SK-N-SH (cell line): ENCODE data around the gene UBE2S. TPM values are rescaled to one million over a fixed set of nuclear protein-coding genes. Genes with fewer than 3 reads are reported as not detected.
A peak's percentile ranks its signal among the peaks of the same experiment; 100 is the strongest.

ENCODE experiments used
- CTCF ChIA-PET: fragments of 300-600, 350-600 bp; formaldehyde crosslinking; extraction: SDS; loops from one replicate; lab custom pipeline; 2021; lab: Yijun Ruan, JAX
- POLR2A ChIA-PET: fragments of 350-600 bp; sonication (Branson Sonifier 250); formaldehyde crosslinking; extraction: SDS; loops from one replicate; lab custom pipeline; 2020; ENCODE audit warnings: antibody characterized with exemption, inconsistent platforms; lab: Yijun Ruan, JAX
- DNase-seq: peaks from one replicate; pipeline ENCODE4 v3.0.0; 2012
- H2AFZ ChIP-seq: fragments of 200-600 bp; sonication (generic); 2 replicates; pipeline ENCODE4 v1.8.1; 2016; ENCODE audit warnings: antibody characterized with exemption, mild to moderate bottlenecking, low read depth
- H3F3A ChIP-seq: fragments of 200-600 bp; sonication (generic); replicated peaks from 2 replicates; pipeline ENCODE3; 2016; ENCODE audit warnings: antibody characterized with exemption, mild to moderate bottlenecking; ENCODE audit not compliant: insufficient read depth
- H3K27ac ChIP-seq, 2 experiments: fragments of 200-500 bp in 1 of 2; fragments of 200-600 bp in 1 of 2; sonication (Bioruptor generic) in 1 of 2; sonication (generic), shearing (Covaris generic) in 1 of 2; 2 replicates each; pipeline versions ENCODE4 v1.5.1 to v1.6.1; 2014 to 2016; ENCODE audit warnings: low read depth in 2 of 2, inconsistent platforms in 1 of 2, low read length in 1 of 2, mild to moderate bottlenecking in 1 of 2, mixed read lengths in 1 of 2
- H3K27me3 ChIP-seq: fragments of 200-600 bp; sonication (generic), shearing (Covaris generic); 2 replicates; pipeline ENCODE4 v1.6.1; 2016; ENCODE audit warnings: mixed run types; ENCODE audit not compliant: insufficient read depth
- H3K36me3 ChIP-seq, 2 experiments: fragments of 200-500 bp in 1 of 2; fragments of 200-600 bp in 1 of 2; sonication (Bioruptor generic) in 1 of 2; sonication (generic) in 1 of 2; replicated peaks in 1 of 2; 2 replicates each; pipeline versions ENCODE3 to v1.5.1; 2014 to 2016; ENCODE audit warnings: low read length in 1 of 2, mild to moderate bottlenecking in 1 of 2; ENCODE audit not compliant: insufficient read depth in 2 of 2, control insufficient read depth in 1 of 2
- H3K4me1 ChIP-seq, 2 experiments: fragments of 200-500 bp in 1 of 2; fragments of 200-600 bp in 1 of 2; sonication (Bioruptor generic) in 1 of 2; sonication (generic), shearing (Covaris generic) in 1 of 2; 2 replicates each; pipeline versions ENCODE4 v1.5.1 to v1.6.1; 2014 to 2016; ENCODE audit warnings: low read depth in 1 of 2, low read length in 1 of 2, mixed run types in 1 of 2; ENCODE audit not compliant: insufficient read depth in 2 of 2, control insufficient read depth in 1 of 2
- H3K4me2 ChIP-seq: fragments of 200-600 bp; sonication (generic), shearing (Covaris generic); 2 replicates; pipeline ENCODE4 v1.6.1; 2017; ENCODE audit warnings: mixed run types
- H3K4me3 ChIP-seq, 2 experiments: fragments of 200-500 bp in 1 of 2; fragments of 200-600 bp in 1 of 2; sonication (Bioruptor generic) in 1 of 2; sonication (generic), shearing (Covaris generic) in 1 of 2; 2 replicates each; pipeline versions ENCODE4 v1.5.1 to v1.8.1; 2014 to 2016; ENCODE audit warnings: low read depth in 2 of 2, inconsistent platforms in 1 of 2, low read length in 1 of 2, mild to moderate bottlenecking in 1 of 2, mixed read lengths in 1 of 2, moderate library complexity in 1 of 2
- H3K79me2 ChIP-seq: fragments of 200-600 bp; sonication (generic); 2 replicates; pipeline ENCODE4 v1.8.1; 2017; ENCODE audit warnings: mild to moderate bottlenecking; ENCODE audit not compliant: insufficient read depth
- H3K9ac ChIP-seq: fragments of 200-600 bp; sonication (generic); 2 replicates; pipeline ENCODE4 v1.6.1; 2017; ENCODE audit warnings: mixed run types
- H3K9me2 ChIP-seq: fragments of 200-600 bp; sonication (generic); 2 replicates; pipeline ENCODE4 v1.6.1; 2017; ENCODE audit warnings: mixed run types
- H3K9me3 ChIP-seq: fragments of 200-600 bp; sonication (generic); 2 replicates; pipeline ENCODE4 v1.6.1; 2017; ENCODE audit warnings: mixed run types, mild to moderate bottlenecking, moderate library complexity
- H4K20me1 ChIP-seq: fragments of 200-600 bp; sonication (generic); 2 replicates; pipeline ENCODE4 v1.6.1; 2017; ENCODE audit warnings: mild to moderate bottlenecking, mixed run types; ENCODE audit not compliant: insufficient read depth
- CTCF ChIP-seq: fragments of 200-600 bp; sonication (generic); IDR thresholded peaks from 2 replicates; pipeline ENCODE4 v1.6.1; 2017; ENCODE audit warnings: antibody characterized with exemption, mild to moderate bottlenecking, moderate library complexity
- EP300 ChIP-seq, 2 experiments: IDR thresholded peaks; 2 replicates each; pipeline versions ENCODE4 v1.4.0 to v1.6.1; 2012; ENCODE audit warnings: borderline replicate concordance in 1 of 2, low read depth in 1 of 2, low read length in 1 of 2
- EZH2phosphoT487 ChIP-seq: fragments of 200-600 bp; sonication (generic); IDR thresholded peaks from 2 replicates; pipeline ENCODE4 v1.6.1; 2017; ENCODE audit warnings: low read depth, mixed run types, mild to moderate bottlenecking, antibody characterized with exemption, moderate library complexity, borderline replicate concordance
- FOXJ3 ChIP-seq: sonication (generic); formaldehyde crosslinking; IDR thresholded peaks from 2 replicates; pipeline ENCODE4 v1.5.1; 2020; ENCODE audit warnings: mild to moderate bottlenecking, missing genetic modification reagents
- GATA2 ChIP-seq: sonication (generic); formaldehyde crosslinking; IDR thresholded peaks from 2 replicates; pipeline ENCODE4 v1.5.0; 2020; ENCODE audit warnings: mild to moderate bottlenecking, missing genetic modification reagents
- JUND ChIP-seq: IDR thresholded peaks from 2 replicates; pipeline ENCODE4 v1.4.0; 2012
- MEF2A ChIP-seq: IDR thresholded peaks from 2 replicates; pipeline ENCODE4 v1.4.0; 2012; ENCODE audit warnings: low read depth, borderline replicate concordance
- POLR2AphosphoS5 ChIP-seq: IDR thresholded peaks from 2 replicates; pipeline ENCODE4 v1.6.1; 2012; ENCODE audit warnings: low read depth, low read length
- RCOR1 ChIP-seq: fragments of 150-350 bp; IDR thresholded peaks from 2 replicates; pipeline ENCODE4 v1.6.1; 2017; ENCODE audit warnings: antibody characterized with exemption, low read length
- RXRA ChIP-seq: IDR thresholded peaks from 2 replicates; pipeline ENCODE4 v1.4.0; 2012; ENCODE audit warnings: low read depth, mild to moderate bottlenecking, borderline replicate concordance
- SIN3A ChIP-seq: IDR thresholded peaks from 2 replicates; pipeline ENCODE4 v1.6.1; 2012; ENCODE audit warnings: low read depth, mild to moderate bottlenecking, low read length, moderate library complexity, borderline replicate concordance
- SMC3 ChIP-seq: IDR thresholded peaks from 2 replicates; pipeline ENCODE4 v1.6.1; 2012; ENCODE audit warnings: low read depth, low read length, improper control_type of control experiment
- TAF1 ChIP-seq: IDR thresholded peaks from 2 replicates; pipeline ENCODE4 v1.6.1; 2012; ENCODE audit warnings: low read depth, mild to moderate bottlenecking, low read length, moderate library complexity, borderline replicate concordance
- TCF12 ChIP-seq: IDR thresholded peaks from 2 replicates; pipeline ENCODE4 v1.4.0; 2012
- USF2 ChIP-seq: fragments of 150-350 bp; IDR thresholded peaks from 2 replicates; pipeline ENCODE4 v1.6.1; 2017; ENCODE audit warnings: antibody characterized with exemption, low read length, low read depth, borderline replicate concordance
- WGBS: methylation state at CpG from one replicate; pipeline ENCODE4 v1.1.6; 2017; ENCODE audit warnings: low lambda C conversion rate; 5-methylcytosine and 5-hydroxymethylcytosine counted together
- polyA plus RNA-seq, 3 experiments: library from polyadenylated mRNA; depleted of rRNA; stranded (reverse); fragments of >200 nt; gene quantifications; 2 replicates each; pipeline ENCODE4 v1.2.3, GENCODE V29; 2012
- TF ChIP-seq, protein P1 (sequence below): IDR thresholded peaks from 2 replicates; pipeline ENCODE4; 2012
- TF ChIP-seq, protein P2 (sequence below): IDR thresholded peaks from 2 replicates; pipeline ENCODE4 v1.4.0; 2012; ENCODE audit warnings: low read depth, borderline replicate concordance
- TF ChIP-seq, protein P3 (sequence below): IDR thresholded peaks from 2 replicates; pipeline ENCODE4 v1.4.0; 2012; ENCODE audit warnings: low read depth, borderline replicate concordance
- TF ChIP-seq, protein P4 (sequence below): IDR thresholded peaks from 2 replicates; pipeline ENCODE4 v1.4.0; 2012; ENCODE audit warnings: low read depth

The UBE2S gene
- polyA plus RNA-seq, 1 of the 3 experiments (the other 2 are of a cell fraction) = 133 TPM

- Histone ChIP-seq H3K4me3 (no peak overlapping the region), H3K79me2 (no peaks in the 10 kb centered on the region), H2AFZ (no peak overlapping the region), H3F3A (no peaks in the 10 kb centered on the region), H3K9ac (no peak overlapping the region), H4K20me1 (no peaks in the 10 kb centered on the region), H3K4me2 (no peak overlapping the region), H3K27ac (no peak overlapping the region), H3K9me2 (no peaks in the 10 kb centered on the region), H3K27me3 (no peaks in the 10 kb centered on the region), H3K36me3 (no peaks in the 10 kb centered on the region), H3K9me3 (no peaks in the 10 kb centered on the region), H3K4me1 (peaks cover 2 to 12% of the 10 kb centered on the region in 2 experiments; a peak in 3 of 4 replicates)
- WGBS = 76% methylated on average over 7 of the region's 11 CpGs
- peak; percentile 37 for DNase-seq
- TF ChIP-seq SMC3 (no peak), CTCF (no peak)
- POLR2A ChIA-PET = interaction anchor here (1.6 kb wide), 1 partner anchor 28 kb away, joined by 5 read pairs; no protein-coding TSS in a partner anchor
- CTCF ChIA-PET = no interaction called here
Measured at GRCh38 chr19:55379174-55379573, 28.4 kb downstream of the UBE2S start.

DNA sequence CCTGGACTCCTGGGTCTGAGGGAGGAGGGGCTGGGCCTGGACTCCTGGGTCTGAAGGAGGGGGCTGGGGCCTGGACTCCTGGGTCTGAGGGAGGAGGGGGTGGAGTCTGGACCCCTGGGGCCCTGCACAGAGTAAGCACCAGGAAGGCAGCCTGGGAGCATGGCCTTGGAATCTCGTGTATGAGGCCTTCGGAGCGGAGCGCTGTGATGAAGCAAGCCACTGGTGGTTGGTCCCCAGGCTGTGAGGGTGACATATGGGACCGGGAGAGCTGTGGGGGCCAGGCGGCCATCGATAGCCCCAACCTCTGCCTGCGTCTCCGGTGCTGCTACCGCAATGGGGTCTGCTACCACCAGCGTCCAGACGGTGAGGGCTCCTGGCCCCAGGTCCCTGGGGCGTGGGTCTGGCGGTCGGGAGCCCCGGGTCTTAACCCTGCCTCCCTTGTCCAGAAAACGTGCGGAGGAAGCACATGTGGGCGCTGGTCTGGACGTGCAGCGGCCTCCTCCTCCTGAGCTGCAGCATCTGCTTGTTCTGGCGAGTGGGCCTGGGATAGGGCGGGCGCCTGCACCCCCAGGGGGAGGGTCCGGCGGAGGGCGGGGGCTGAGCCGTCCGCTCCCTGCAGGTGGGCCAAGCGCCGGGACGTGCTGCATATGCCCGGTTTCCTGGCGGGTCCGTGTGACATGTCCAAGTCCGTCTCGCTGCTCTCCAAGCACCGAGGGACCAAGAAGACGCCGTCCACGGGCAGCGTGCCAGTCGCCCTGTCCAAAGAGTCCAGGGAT, 30.0 kb downstream of the UBE2S start:
- Histone ChIP-seq H3K9me3 (no peaks in the 10 kb centered on the region), H3K4me1 (peaks cover 16 to 18% of the 10 kb centered on the region in 2 experiments; a peak in 3 of 4 replicates), H3K36me3 (no peaks in the 10 kb centered on the region), H2AFZ (no peak overlapping the region), H3K4me3 (no peak overlapping the region), H3F3A (peaks cover under 1% of the 10 kb centered on the region), H3K79me2 (no peaks in the 10 kb centered on the region), H3K9me2 (no peaks in the 10 kb centered on the region), H3K27ac (no peak overlapping the region), H4K20me1 (no peaks in the 10 kb centered on the region), H3K9ac (no peak overlapping the region), H3K4me2 (no peak overlapping the region), H3K27me3 (no peaks in the 10 kb centered on the region)
- peak; percentile 41 for DNase-seq
- ChIA-PET CTCF (interaction anchor here (0.9 to 1.0 kb wide), 2 partner anchors 40 to 236 kb away, joined by 3 read pairs; no protein-coding TSS in a partner anchor), POLR2A (interaction anchor here (1.2 kb wide), 1 partner anchor 38 kb away, joined by 3 read pairs; the partner anchor contains the start of gene KMT5C)
- TF ChIP-seq MEF2A = no peak
- TF ChIP-seq, protein P1, sequence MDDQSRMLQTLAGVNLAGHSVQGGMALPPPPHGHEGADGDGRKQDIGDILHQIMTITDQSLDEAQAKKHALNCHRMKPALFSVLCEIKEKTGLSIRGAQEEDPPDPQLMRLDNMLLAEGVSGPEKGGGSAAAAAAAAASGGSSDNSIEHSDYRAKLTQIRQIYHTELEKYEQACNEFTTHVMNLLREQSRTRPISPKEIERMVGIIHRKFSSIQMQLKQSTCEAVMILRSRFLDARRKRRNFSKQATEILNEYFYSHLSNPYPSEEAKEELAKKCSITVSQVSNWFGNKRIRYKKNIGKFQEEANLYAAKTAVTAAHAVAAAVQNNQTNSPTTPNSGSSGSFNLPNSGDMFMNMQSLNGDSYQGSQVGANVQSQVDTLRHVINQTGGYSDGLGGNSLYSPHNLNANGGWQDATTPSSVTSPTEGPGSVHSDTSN = no peak
- no peak for TF ChIP-seq TAF1
- TF ChIP-seq SIN3A = no peak
- TF ChIP-seq, protein P2, sequence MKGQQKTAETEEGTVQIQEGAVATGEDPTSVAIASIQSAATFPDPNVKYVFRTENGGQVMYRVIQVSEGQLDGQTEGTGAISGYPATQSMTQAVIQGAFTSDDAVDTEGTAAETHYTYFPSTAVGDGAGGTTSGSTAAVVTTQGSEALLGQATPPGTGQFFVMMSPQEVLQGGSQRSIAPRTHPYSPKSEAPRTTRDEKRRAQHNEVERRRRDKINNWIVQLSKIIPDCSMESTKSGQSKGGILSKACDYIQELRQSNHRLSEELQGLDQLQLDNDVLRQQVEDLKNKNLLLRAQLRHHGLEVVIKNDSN = no peak
- TF ChIP-seq POLR2AphosphoS5 = no peak
- no peak for TF ChIP-seq FOXJ3 (CRISPR knock-in tag)
- TF ChIP-seq, protein P3, sequence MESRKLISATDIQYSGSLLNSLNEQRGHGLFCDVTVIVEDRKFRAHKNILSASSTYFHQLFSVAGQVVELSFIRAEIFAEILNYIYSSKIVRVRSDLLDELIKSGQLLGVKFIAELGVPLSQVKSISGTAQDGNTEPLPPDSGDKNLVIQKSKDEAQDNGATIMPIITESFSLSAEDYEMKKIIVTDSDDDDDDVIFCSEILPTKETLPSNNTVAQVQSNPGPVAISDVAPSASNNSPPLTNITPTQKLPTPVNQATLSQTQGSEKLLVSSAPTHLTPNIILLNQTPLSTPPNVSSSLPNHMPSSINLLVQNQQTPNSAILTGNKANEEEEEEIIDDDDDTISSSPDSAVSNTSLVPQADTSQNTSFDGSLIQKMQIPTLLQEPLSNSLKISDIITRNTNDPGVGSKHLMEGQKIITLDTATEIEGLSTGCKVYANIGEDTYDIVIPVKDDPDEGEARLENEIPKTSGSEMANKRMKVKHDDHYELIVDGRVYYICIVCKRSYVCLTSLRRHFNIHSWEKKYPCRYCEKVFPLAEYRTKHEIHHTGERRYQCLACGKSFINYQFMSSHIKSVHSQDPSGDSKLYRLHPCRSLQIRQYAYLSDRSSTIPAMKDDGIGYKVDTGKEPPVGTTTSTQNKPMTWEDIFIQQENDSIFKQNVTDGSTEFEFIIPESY = no peak
- TF ChIP-seq JUND = no peak
- TF ChIP-seq, protein P4, sequence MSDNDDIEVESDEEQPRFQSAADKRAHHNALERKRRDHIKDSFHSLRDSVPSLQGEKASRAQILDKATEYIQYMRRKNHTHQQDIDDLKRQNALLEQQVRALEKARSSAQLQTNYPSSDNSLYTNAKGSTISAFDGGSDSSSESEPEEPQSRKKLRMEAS = no peak
- no peak for TF ChIP-seq RXRA
- no peak for TF ChIP-seq USF2
- TF ChIP-seq EZH2phosphoT487 = no peak
- no peak for TF ChIP-seq GATA2 (CRISPR knock-in tag)
- TF ChIP-seq TCF12 = no peak
- TF ChIP-seq RCOR1 = no peak
- no peak for TF ChIP-seq EP300 (IDR thresholded peaks at IDR 0.05; ENCODE audit: borderline replicate concordance in 1 of 2, low read depth in 1 of 2, low read length in 1 of 2)
- WGBS = 80% methylated on average over 19 of the region's 43 CpGs
